Measurements from ENCODE around the gene HSPB8. TPM values are rescaled to one million over a fixed set of nuclear protein-coding genes. Genes with fewer than 3 reads are reported as not detected.
"Not testable (repeated sequence)": the region's sequence is repeated elsewhere in the genome, so short reads cannot be mapped to it uniquely, and the experiment has no call there.

HSPB8 gene
- total RNA-seq, 4 donors from 2014 or later: 47.8 to 86.4 (median 72.1) TPM

DNA sequence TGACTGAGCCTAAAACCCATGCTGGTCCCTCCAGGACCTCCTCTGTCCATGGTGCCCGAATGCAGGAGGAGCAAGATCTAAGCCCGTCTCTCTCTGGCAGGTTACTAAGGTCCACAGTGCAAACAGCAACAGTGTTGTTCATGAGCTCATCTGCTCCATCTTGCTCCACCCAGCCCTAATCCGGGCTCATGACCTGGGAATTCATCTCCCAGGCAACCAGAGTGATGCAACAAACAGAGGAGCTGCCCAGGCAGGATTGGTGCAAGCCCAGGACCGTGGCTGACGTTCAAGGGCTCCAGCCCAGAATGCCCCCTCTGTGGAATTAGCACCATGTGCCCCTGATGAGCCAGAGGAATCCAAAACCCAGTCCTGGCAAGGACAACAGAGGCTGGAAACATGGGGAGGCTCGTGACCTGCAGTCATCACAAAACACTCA, 29.9 kb downstream of the HSPB8 start:
- TF ChIP-seq, protein P1, sequence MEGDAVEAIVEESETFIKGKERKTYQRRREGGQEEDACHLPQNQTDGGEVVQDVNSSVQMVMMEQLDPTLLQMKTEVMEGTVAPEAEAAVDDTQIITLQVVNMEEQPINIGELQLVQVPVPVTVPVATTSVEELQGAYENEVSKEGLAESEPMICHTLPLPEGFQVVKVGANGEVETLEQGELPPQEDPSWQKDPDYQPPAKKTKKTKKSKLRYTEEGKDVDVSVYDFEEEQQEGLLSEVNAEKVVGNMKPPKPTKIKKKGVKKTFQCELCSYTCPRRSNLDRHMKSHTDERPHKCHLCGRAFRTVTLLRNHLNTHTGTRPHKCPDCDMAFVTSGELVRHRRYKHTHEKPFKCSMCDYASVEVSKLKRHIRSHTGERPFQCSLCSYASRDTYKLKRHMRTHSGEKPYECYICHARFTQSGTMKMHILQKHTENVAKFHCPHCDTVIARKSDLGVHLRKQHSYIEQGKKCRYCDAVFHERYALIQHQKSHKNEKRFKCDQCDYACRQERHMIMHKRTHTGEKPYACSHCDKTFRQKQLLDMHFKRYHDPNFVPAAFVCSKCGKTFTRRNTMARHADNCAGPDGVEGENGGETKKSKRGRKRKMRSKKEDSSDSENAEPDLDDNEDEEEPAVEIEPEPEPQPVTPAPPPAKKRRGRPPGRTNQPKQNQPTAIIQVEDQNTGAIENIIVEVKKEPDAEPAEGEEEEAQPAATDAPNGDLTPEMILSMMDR (IDR thresholded peaks at IDR 0.05): no peak
- TF ChIP-seq POLR2A (IDR thresholded peaks at IDR 0.05): no peak
- WGBS, 2 donors: 5 to 8% methylated on average over 3 of the region's 6 CpGs
- Histone ChIP-seq H3K4me3 (no peak overlapping the region), H3K36me3 (no peaks in the 10 kb centered on the region), H3K27ac (peak overlapping the region in 3 of 4 donors; percentile 64 to 77 (median 72)), H3K9me3 (no peaks in the 10 kb centered on the region), H3K4me1 (peaks cover 15 to 43% (median 17%) of the 10 kb centered on the region in 3 donors), H3K27me3 (no peaks in the 10 kb centered on the region)
- intact Hi-C loops (cut with DNase I): no loop called here
- no peak for DNase-seq

DNA sequence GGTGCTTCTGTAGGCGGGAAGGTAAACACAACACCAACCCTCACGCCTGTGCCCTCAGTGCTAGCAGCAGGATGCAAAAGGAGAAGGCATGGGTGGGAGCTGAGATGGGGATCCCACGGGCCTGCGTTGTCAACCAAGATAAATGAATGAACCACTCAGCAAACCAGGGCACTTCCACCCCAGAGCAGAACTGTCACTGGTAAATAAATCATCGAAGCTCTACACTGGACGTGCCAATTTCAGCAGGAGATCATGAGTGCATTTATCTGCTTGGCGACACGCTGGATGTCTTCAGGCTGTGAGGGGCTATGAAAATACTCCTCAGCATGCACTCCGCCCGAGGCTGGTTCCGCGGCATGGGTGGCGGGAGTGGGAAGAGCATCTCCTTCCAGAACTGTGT, 33.2 kb downstream of the HSPB8 start:
- no peak overlapping the region for H3K4me3 ChIP-seq
- no peak for DNase-seq
- H3K36me3 ChIP-seq: no peaks in the 10 kb centered on the region
- no peak for TF ChIP-seq POLR2A (IDR thresholded peaks at IDR 0.05)
- TF ChIP-seq, protein P1 (IDR thresholded peaks at IDR 0.05): no peak
- intact Hi-C loops (cut with DNase I): no loop called here
- H3K27ac ChIP-seq: peak overlapping the region in 1 of 4 donors; percentile 50
- no peaks in the 10 kb centered on the region for H3K9me3 ChIP-seq
- 69 to 70% methylated on average over 10 to 12 of the region's 13 CpGs for WGBS, 2 donors
- peaks cover 15 to 28% (median 15%) of the 10 kb centered on the region in 3 donors for H3K4me1 ChIP-seq
- no peaks in the 10 kb centered on the region for H3K27me3 ChIP-seq

DNA sequence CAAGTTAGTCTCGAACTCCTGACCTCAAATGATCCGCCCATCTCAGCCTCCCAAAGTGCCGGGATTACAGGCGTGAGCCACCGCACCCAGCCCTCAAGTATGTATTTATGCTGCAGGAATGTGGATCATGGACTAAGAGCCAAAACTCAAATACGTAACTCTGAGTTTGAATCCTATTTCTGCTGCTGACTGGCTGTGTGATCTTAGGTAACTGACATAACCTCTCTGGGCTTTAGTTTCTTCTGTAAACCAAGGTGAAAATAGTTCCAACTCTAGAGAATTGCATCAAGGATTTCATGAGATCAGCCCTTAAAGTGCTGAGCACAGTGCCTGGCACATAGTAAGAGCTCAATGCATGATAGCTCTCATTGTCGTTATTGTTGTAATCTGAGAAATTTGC, 37.4 kb downstream of the HSPB8 start:
- DNase-seq: no peak
- WGBS, 2 donors: 78 to 82% methylated on average over 6 of the region's 7 CpGs
- TF ChIP-seq, protein P1 (IDR thresholded peaks at IDR 0.05): no peak
- TF ChIP-seq POLR2A (IDR thresholded peaks at IDR 0.05): no peak
- Histone ChIP-seq H3K4me1 (no peaks in the 10 kb centered on the region), H3K4me3 (no peak overlapping the region), H3K27me3 (no peaks in the 10 kb centered on the region), H3K9me3 (no peaks in the 10 kb centered on the region), H3K36me3 (no peaks in the 10 kb centered on the region), H3K27ac (no peak overlapping the region)
- intact Hi-C loops (cut with DNase I): no loop called here

DNA sequence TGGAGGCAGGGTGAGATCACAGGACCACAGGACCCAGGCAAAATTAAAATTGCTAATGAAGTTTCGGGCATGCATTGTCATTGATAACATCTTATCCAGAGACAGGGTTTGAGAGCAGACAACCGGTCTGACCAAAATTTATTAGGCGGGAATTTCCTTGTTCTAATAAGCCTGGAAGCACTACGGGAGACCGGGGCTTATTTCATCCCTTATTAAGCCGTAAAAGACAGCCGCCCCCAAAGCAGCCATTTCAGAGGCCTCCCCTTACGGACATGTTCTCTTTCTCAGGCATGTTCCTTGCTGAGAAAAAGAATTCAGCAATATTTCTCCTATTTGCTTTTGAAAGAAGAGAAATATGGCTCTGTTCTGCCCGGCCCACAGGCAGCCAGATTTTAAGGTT, 40.1 kb downstream of the HSPB8 start:
- H3K9me3 ChIP-seq; H3K27ac ChIP-seq; H3K4me3 ChIP-seq; H3K4me1 ChIP-seq; H3K27me3 ChIP-seq; DNase-seq; H3K36me3 ChIP-seq; intact Hi-C loops (cut with DNase I): not testable (repeated sequence)
- WGBS, 2 donors: 85 to 90% methylated on average over 8 to 9 of the region's 9 CpGs

DNA sequence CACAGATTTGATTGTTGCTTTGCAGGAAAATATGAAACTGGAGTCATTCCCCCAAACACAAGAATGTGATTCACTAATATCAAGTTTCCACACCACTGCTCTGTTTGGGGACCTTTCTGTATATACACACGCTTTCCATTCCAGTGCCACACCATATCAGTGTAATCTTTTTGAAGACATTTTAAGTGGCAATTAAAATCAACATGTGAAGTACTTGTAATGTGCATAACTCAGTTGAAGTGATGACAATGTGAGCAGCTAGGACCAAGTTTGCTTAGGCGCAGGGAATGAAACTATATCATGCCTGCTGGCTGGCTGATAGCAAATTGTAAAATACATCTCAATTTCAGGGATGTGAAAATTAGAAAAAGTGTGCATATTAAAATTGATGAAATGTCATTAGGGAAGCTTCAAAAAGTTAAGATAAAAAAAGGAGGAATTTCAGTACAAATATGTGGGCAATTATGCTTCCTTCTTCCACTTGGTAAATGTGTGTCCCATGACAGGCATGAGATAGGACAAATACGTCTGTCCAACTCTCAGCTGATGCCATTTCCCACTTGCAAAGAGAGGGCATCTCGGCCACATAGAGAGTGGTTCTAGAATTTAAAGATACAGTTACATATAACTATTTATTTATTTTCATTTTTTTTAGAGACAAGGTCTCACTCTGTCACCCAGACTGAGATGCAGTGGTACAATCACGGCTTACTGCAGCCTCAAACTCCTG, 43.7 kb downstream of the HSPB8 start:
- H3K9me3 ChIP-seq: no peaks in the 10 kb centered on the region
- DNase-seq: no peak
- H3K36me3 ChIP-seq: no peaks in the 10 kb centered on the region
- 69 to 80% methylated on average over 5 of the region's 5 CpGs for WGBS, 2 donors
- no peak for TF ChIP-seq POLR2A (IDR thresholded peaks at IDR 0.05)
- TF ChIP-seq, protein P1 (IDR thresholded peaks at IDR 0.05): no peak
- H3K27me3 ChIP-seq: no peaks in the 10 kb centered on the region
- no peaks in the 10 kb centered on the region for H3K4me1 ChIP-seq
- no peak overlapping the region for H3K4me3 ChIP-seq
- intact Hi-C loops (cut with DNase I): no loop called here
- no peak overlapping the region for H3K27ac ChIP-seq
